Activated CD8-positive, alpha-beta memory T cell treated with anti-CD3 and anti-CD28 coated beads for 36 hours (primary cell): ENCODE measurements around the gene TRMT2A. TPM values are rescaled to one million over a fixed set of nuclear protein-coding genes. Genes with fewer than 3 reads are reported as not detected.

ENCODE experiments used
- CTCF ChIA-PET: fragments of 350-600 bp; sonication (Branson Sonifier 250); formaldehyde crosslinking; loops from one replicate; lab custom pipeline; 2021; ENCODE audit warnings: antibody characterized with exemption; lab: Charles Lee
- POLR2A ChIA-PET: fragments of 350-600 bp; sonication (Branson Sonifier 250); formaldehyde crosslinking; loops from one replicate; lab custom pipeline; 2021; ENCODE audit warnings: antibody characterized with exemption; lab: Charles Lee
- total RNA-seq, 2 experiments: library from RNA; stranded (reverse); gene quantifications; one replicate each; pipeline ENCODE4 v1.2.3, GENCODE V29; 2021

The TRMT2A gene
- total RNA-seq, 2 experiments from 2014 or later = 122 to 125 TPM

DNA sequence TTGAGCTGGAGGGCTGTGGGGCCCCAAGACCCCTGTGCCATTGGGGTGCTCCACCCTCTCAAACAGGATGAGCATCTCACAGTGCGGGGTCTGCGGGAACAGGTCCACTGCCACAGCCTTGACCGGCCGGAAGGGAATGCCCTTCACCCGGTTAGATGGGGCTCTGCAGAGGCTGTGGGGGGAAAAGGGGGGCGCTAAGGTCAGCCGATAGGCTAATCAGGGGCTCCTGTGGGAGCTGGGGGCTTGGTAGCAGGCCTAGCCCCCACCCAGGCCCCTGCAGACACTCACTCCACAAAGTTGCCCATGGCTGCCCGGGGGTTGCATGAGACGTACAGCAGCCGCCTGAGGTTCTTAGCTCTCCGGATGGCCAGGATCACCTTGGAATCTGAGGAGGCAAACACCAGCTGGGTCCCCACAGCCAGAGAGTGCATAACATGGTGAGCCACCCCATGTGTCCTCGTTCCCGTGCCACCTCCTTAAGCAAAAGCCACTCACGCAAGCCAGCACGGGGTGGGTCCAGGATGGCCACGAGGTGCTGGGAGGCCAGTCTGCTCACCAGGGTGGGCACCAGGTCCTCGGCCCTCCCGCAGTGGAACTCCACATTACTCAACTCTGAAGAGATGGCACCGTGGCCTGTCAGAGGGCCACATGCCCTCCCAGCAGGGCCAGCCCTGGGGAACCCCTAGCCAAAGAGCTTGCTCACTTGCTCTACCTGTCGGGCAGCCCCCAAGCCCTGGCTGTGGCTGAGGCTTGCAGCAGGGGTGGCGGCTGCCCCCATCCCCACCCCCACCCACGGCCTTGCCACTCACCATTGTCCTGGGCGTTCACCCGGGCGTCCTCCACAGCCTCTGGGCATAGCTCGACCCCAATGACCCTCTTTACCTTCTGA is 4.2 kb downstream of the TRMT2A start:
- ChIA-PET POLR2A (interaction anchor here (0.7 to 0.9 kb wide), 2 partner anchors 12 to 14 kb away, joined by 3 to 4 read pairs; no protein-coding TSS in a partner anchor), CTCF (interaction anchor here (1.1 to 2.8 kb wide), 4 partner anchors 11 to 143 kb away, joined by 3 to 14 read pairs (median 4); no protein-coding TSS in a partner anchor)

DNA sequence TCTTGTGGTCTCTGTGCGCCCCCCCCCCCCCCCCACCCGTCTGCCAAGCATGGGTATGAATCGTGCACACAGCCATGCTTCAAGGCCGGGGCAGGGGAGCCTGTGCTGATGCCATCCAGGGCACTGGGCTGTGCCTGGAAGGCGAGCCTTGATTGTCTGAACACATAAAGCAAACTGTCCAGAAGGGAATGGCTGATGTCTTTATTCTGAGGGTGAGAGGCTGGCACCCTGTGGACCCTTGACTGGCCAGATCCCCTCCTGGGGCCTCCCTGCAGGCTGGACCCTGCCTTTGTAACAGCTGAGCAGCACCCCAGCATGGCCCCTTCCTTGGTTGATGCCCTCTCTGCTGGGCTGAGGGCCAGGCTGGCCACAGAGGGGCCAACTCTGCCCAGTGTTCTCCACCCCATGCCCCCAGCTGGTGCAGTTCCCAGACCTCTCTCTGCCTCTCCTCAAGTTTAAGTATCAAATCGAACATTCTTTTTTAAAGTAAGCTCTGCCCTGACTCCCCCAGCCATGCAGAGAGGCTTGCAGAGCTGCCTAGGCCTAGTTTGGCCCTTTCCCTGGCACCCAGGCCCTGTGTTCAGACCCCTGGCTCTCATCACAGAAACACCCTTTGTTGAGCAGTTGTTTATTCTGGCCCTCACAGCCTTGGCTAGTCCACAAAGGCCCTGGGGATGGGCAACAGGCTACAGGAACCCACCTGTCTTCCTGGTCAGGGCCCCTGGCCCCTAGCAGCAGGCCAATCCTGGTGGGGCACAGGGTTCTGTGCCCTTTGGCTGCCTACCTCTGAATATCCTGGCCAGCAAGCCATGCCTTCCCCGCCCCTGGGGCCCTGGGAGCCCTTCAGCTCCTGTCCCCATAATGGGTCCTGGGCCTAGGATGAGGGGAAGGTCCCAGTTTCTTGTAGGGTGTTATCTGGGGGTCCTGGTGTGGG is 5.1 kb downstream of the TRMT2A start:
- POLR2A ChIA-PET = interaction anchor here (0.9 to 1.6 kb wide), 2 partner anchors 11 to 29 kb away, joined by 4 to 7 read pairs (median 5); no protein-coding TSS in a partner anchor
- CTCF ChIA-PET = interaction anchor here (0.7 to 2.8 kb wide), 7 partner anchors 10 to 142 kb away, joined by 3 to 14 read pairs (median 3); no protein-coding TSS in a partner anchor

DNA sequence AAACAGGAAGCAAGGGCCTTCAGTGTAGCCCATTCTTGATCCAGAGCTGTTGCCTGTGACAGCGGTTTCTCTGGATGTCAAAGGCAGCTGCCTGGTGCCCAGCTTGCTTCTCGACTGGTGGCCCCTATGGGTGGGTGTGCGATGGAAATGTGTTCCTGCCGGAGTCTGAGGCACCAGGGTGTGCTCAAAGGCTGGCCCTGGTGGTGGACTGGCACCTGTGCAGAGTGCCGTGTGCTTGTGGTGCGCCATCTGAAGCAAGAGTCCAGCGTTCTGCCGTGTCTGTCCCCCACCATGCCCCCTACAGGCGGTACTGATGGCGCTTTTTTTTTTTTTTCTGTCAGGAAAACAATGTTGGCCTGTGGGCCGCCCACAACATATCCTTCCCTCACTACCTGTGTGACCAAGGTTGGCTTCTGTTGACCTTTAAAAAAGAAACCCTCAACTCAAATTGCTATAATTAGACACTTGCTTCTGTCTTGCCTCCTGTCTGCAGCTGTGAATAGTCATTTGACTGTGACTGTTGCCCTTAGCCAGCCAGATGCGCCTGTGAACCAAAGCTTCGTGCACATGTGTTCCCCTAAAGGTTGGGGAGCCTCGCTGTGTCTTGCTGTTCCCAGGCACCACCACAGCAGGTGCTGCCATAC is 5.9 kb downstream of the TRMT2A start:
- CTCF ChIA-PET = interaction anchor here (0.7 to 2.8 kb wide), 10 partner anchors 10 to 141 kb away, joined by 3 to 14 read pairs (median 3); no protein-coding TSS in a partner anchor
- POLR2A ChIA-PET = interaction anchor here (0.5 to 1.6 kb wide), 3 partner anchors 11 to 40 kb away, joined by 5 to 11 read pairs (median 7); no protein-coding TSS in a partner anchor

DNA sequence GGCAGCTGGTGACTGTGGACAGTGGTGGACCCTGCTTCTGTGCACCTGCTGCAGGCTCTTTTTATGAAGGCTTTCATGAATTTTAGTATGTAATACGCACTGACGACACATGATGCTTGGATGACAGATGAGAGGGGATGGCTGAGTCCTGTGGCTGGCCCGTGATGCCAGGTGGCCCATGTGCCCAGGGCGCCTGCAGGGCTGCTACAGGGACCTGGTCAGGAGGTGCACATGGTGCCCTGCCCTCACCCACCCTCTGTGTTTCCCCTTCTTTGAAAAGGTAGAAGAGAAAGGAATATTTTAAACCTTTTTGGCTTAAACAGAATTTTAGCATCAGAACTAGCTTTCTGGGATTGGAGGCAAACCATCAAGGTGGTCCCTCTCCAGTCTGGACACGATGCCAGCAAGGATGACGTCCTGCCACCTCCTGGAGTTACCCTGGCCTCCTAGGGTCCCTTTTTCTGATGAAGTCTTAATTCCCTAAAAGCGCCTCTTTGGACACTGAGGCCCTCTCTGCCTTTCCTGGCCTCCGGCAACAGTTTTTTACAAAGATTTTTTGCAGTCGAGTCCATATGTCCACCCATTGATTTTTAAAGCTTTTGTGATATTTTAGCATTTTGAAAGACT is 6.6 kb downstream of the TRMT2A start:
- ChIA-PET CTCF (interaction anchor here (0.8 to 2.8 kb wide), 7 partner anchors 9 to 140 kb away, joined by 3 to 14 read pairs (median 3); no protein-coding TSS in a partner anchor), POLR2A (interaction anchor here (0.5 to 1.6 kb wide), 2 partner anchors 10 to 40 kb away, joined by 5 to 11 read pairs; no protein-coding TSS in a partner anchor)

DNA sequence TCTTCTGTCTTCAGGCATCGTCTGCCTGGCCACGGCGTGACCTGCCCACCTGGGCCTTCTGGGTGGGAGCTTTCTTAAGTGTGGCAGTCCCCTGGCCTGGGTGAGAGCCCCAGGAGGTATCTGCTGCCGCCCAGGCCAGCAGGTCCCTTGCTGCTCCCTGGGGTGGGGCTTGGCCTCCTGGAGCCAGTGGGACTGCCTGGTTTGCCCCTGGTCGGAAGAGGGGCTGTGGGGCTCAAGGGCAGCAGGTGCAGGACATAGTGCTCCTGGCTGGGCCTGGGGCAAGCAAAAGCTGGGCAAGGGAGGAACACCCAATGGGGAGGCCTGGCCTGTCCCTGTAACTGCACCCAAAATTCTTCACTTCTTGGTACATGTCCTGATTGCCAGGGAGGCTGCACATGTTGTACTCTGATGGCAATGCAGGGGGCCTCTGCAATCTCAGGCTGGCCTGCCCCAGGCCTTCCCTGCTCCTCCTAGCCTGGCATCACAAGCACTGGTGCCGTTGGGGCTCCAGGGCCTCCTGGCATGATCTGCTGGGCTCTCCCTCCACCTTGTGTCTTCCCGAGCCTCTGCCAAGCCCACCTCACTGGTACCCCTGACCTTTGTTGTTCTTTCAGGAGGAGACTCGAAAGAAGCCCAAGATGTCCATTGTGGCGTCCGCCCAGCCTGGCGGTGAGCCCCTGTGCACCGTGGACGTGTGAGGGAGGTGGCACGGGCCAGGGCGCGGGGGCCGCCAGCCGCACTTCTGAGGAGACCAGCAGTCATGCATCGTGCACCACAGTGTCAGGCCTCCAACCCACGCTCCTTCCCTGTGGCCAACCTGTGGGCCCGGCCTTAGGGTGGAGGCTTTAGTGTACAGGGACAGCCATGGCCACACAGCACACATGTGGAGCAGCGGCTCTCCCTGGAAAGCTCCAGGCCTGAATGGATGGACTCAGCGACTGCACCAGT is 7.3 kb downstream of the TRMT2A start:
- POLR2A ChIA-PET = no interaction called here
- CTCF ChIA-PET = interaction anchor here (1.0 to 2.8 kb wide), 3 partner anchors 8 to 139 kb away, joined by 4 to 14 read pairs (median 4); no protein-coding TSS in a partner anchor

DNA sequence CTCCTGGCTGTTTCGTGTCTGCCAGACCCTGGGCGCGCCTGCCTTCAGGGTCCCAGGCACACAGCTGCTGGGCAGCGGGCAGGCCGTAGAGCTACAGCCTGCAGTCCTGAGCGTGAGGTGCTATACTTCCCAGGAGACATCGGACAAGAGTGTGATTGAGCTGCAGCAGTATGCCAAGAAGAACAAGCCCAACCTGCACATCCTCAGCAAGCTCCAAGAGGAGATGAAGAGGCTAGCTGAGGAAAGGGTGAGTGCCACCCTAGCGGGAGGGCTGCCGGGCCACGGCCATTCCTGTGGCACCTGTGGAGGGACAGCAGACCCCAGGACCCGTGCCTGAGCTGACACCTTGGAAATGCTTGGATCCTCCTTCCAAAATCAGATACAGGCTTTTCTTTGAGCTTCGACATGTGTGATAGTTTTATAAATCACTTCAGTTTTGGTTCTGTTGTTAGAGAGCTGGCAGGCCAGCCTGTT is 8.2 kb downstream of the TRMT2A start:
- ChIA-PET CTCF (interaction anchor here (0.9 to 1.2 kb wide), 2 partner anchors 8 to 24 kb away, joined by 3 read pairs; partner anchors contain the start of gene TRMT2A), POLR2A (interaction anchor here (1.3 kb wide), 1 partner anchor 9 kb away, joined by 3 read pairs; no protein-coding TSS in a partner anchor)

DNA sequence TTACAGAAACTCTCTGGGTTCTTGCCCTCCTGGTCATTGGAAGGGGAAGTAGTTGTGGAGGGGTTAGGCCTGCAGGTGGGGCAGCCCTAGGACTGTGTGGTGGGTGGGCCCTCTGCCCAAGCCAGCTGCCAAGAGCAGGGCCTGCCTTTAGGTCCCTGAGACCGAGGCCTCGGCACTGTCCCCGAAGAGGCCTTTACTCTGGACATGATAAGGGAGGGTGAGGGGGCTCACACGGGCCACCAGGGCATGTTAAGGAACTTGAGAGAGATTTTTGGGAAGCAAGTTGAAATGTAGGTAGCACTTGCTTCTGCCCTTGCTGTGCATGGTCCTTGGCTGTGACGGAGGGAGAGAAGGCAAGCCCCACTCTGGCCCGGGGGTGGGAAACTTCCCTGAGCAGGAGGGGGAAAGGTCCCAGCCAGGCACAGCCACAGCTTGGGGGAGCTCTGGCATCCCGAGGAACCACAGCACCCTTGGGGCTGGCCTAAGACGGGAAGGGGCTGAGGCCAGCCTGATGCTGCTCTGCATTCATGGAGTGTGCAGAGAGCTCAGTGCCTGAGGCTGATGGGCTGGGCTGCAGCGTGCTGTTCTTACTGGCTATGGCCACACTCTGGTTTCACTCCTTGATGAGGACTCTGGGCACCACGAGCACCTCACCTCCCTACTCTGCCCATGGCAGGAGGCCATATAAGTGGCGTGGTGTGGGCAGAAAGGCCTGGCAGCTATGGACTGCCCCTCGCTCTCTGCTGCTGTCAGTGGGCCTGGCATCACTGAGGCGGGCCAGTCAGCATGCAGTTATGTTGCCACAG is 8.9 kb downstream of the TRMT2A start:
- ChIA-PET POLR2A (interaction anchor here (0.8 to 1.3 kb wide), 2 partner anchors 8 to 9 kb away, joined by 3 read pairs; partner anchors contain the start of gene RANBP1), CTCF (interaction anchor here (0.9 to 1.2 kb wide), 2 partner anchors 9 to 23 kb away, joined by 3 read pairs; partner anchors contain the start of gene TRMT2A)

DNA sequence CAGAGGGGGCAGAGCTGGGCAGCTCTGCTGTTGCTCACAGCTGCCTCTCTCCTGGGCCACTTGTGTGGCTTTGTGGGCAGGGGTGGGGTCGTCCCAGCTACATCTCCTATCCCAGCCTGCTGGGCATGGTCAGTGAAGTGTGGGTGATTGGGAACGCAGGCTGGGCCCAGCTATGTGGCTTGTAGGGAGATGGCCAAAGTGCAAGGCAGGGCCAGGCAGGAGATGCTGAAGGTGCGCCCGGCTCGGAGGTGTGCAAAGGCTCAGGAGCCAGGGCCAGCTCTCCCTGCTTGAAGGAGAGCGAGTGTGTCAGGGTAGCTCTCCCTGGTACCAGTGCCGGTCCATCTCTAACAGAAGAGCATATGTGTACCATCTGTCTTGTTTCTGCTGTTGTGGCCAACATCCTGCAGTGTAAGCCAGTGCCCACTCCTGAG is 9.5 kb downstream of the TRMT2A start:
- POLR2A ChIA-PET = interaction anchor here (0.8 kb wide), 1 partner anchor 9 kb away, joined by 3 read pairs; the partner anchor contains the start of gene RANBP1
- CTCF ChIA-PET = no interaction called here

DNA sequence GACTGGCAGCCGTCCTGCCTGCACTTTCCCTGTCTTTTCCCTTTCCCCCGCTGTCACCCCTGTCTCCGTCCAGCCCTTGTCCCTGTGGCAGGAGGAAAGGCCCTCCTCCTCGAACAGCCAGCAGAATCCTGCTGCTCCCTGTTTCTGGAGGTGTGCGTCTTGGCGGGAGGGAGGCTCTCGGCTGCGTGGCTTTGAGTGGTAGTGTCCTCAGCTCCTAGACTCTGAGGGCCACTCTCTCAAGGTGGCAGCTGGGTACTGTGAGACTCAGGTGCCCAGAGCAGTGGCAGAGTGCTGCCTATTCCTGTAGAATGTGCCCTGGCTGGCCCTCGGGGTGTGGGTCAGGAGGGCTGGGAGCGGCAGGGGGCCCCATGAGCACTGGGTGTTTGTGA is 10.2 kb downstream of the TRMT2A start:
- ChIA-PET CTCF (interaction anchor here (2.2 kb wide), 1 partner anchor 8 kb away, joined by 7 read pairs; the partner anchor contains the start of gene RANBP1), POLR2A (no interaction called here)

DNA sequence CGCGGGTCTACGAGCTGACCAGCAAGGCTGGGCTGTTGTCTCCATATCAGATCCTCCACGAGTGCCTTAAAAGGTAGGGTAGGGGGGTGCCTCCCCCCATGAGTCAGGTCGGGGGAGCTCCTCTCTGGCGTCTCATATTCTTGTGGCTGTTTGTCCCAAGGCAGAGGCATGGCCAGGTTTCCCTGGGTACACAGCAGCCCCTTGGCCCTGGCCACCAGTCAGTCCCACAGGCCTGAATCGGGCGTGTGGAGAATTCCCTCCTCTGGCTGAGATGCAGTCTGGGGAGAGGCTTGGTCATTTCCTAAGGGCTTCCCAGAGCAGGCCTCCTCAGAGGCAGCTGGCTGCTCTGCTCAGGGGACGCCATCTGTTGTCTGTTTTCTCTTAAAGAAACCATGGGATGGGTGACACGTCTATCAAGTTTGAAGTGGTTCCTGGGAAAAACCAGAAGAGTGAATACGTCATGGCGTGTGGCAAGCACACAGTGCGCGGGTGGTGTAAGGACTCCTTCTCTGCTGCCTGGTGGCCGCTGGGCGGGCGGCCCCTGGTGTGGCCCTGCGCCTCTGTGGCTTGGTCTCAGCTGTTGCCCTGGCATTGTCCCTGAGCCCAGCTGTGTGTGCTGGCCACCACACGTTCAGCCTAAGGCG is 10.7 kb downstream of the TRMT2A start:
- ChIA-PET CTCF (interaction anchor here (1.3 to 2.2 kb wide), 2 partner anchors 9 to 153 kb away, joined by 5 to 7 read pairs; partner anchors contain the start of gene RANBP1), POLR2A (no interaction called here)

DNA sequence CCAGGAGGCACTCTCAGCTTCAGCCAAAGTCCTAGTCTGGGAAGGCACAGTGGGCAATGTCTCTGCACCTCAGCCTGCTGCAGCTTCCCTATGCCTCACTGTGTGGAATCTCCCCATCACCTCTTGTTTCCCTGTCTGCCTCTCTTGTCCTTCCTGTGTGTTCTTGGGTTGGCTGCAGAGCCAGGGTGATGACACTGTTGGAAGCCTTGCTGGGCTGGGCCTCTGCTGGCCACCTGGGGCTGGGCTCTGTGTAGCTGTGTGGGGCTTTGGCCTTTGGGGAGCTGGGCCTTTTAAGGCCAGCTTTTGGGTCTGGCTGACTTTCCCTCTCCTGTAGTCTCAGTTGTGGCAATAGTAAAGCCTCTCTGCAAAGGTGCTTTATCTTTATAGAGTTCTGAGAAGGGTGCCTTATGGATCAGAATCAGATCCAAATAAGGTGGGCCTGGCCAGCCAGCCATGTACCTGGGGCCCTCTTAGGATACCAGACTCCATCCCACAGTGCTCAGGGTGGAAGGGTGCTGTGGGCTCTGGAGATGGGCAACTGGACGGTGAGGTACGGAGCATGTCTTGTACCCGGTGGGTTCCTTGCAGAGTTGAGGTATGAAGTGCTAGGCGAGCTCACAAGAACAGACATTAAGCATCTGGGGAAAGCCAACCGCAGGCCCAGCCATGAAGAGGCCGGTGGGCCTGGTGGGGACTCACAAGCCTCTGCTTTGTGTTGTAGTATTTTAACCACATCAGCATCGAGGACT is 11.4 kb downstream of the TRMT2A start:
- CTCF ChIA-PET = interaction anchor here (1.3 to 2.2 kb wide), 2 partner anchors 10 to 152 kb away, joined by 5 to 7 read pairs; partner anchors contain the start of gene RANBP1
- POLR2A ChIA-PET = no interaction called here

DNA sequence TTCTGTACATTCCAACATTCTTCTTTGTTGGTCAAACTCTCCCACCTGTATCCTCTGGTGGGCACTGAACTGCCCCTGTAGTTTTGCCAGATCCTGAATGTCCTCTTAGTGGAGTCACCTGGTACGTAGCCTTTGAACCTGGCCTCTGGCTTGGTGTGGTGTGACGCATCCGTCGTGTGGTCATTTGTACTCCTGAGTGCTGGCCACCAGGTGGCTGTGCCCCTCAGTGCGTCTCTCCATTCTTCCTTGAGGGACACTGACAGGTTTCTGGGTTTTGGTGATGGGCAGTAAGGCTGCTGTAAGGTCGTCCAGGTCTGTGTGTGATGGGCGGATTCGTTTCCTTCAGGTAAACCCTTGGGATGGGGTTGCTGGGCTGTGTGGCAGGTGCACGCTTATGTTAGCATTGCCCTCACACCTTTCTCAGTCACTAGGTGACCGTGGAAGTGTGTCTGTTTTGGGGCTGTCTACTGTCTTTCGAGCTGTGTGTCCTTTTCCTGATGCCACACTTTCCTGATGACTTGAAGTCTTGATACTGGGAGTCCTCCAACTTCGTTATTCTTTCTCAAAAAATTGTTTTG is 14.7 kb downstream of the TRMT2A start:
- ChIA-PET CTCF (interaction anchor here (0.8 to 2.8 kb wide), 4 partner anchors 9 to 132 kb away, joined by 3 to 14 read pairs (median 8); partner anchors contain the start of genes RANBP1 and TRMT2A), POLR2A (interaction anchor here (0.7 kb wide), 1 partner anchor 205 kb away, joined by 5 read pairs; no protein-coding TSS in a partner anchor)

DNA sequence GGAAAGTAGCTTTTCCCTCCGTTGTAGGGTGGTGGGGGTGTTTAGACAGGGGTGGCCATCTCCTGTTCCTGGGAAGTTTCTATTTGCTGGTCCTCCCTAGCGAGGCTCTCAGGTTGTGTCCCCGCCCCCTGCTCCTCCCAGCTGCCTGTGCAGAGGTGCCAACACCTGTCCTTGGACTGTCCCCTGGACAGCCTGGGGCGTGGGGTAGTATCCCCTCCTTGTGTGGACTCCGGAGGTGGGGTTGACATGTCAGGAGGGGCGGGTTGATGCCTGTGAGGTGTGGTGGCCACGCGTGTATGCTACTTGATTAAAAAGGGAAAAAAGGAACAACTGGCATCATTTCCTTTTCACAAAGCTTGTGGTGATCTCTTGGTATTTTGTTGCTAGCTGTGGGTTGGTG is 15.4 kb downstream of the TRMT2A start:
- CTCF ChIA-PET = interaction anchor here (0.7 to 2.8 kb wide), 4 partner anchors 10 to 1545 kb away, joined by 3 to 14 read pairs (median 8); partner anchors contain the start of genes RANBP1 and TRMT2A
- POLR2A ChIA-PET = interaction anchor here (1.8 kb wide), 1 partner anchor 15 kb away, joined by 16 read pairs; the partner anchor contains the start of genes RANBP1 and TRMT2A
